ENCODE data around the gene DUSP16.

- TF ChIP-seq CTCF (IDR thresholded peaks at IDR 0.05) (no peak), POLR2A (IDR thresholded peaks at IDR 0.05) (no peak)
These were observed 38.0 kb upstream of the DUSP16 start for GRCh38 chr12:12600659-12601058.
